Stimulated activated CD8-positive, alpha-beta memory T cell treated with anti-CD3 and anti-CD28 coated beads, Interleukin-4, amount 100 ng/mL, for 48 hours (primary cell): Measurements from ENCODE around the gene PHC3.
"Not testable (repeated sequence)": the region's sequence is repeated elsewhere in the genome, so short reads cannot be mapped to it uniquely, and the experiment has no call there.

ENCODE experiments used
- DNase-seq: peaks from one replicate; pipeline ENCODE4 v3.0.0-alpha.2; 2020

Gene PHC3

GRCh38 chr3:170180908-170181885, at the start of gene PHC3:
Gene PHC3 (minus strand): TSS chr3:170181733. CDS start chr3:170181715, 18 bp downstream.
- DNase-seq = peak; percentile 94

GRCh38 chr3:170228093-170228766, 46.7 kb upstream of the PHC3 start:
- no peak for DNase-seq

DNA sequence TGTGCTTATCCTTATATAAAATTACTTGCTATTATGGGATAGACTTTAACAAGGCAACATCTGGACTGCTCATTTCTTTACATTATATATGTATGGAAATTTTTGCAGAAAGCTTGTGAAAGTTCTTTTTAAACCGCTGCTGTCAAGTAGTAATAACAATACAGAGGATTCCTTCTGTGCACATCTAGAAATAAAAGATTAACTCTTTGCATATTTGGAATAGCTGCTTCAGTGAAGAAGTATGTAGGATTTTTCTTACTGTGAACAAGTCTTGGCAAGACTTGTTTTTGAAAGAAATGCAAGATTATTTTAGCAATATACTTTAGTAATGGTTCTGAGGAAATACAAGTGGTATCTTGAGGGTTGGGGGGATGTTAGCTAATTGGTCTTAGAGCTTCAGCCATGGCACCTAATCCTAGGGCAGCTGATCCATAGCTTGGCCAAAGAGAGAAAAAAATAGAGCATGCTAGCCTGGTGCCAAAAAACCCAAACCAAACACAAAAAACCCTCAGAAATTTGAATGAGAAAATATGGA, 45.0 kb upstream of the PHC3 start:
- no peak for DNase-seq

- no peak for DNase-seq
Observed at GRCh38 chr3:170225166-170225565, 43.6 kb upstream of the PHC3 start.

DNA sequence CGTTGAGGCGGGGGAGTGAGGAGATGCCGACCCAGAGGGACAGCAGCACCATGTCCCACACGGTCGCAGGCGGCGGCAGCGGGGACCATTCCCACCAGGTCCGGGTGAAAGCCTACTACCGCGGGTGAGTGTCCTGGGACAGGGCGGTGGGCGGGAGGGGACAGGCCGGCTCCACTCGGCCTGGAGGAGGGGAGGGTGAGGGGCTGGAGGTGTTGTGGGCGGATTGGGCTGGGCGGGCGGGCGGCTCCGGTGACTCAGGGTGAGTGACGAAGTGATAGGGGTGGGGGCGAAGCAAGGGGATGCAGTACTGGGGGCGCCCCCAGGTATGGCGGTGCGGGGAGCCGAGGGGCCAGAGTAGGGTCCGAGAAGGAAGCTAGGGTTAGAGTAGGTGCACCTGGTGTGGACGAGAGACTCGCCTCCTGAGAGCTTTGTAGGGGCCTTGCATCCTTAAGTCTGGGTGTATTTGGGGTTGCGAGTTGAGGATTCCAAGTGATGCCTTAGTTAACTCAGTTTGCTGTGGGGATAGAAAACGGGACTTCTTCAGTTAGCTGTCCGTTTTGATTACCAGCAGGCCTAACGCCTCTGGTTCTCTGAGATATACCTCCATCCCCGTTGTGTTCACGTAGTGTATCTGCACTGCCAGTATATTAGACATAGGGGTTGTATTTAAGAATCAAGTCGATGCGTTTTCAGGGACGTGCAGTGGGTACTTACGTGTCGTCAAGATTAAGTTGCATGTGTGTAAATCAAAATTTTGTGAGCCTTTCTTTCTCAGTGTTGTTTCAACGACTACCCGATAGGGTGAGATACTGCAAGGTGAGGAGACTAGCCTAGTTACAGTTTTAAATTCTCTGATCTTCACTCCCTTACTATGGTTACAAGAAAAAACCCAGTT, 41.4 kb upstream of the PHC3 start:
- peak; percentile 57 for DNase-seq

GRCh38 chr3:170221924-170222646, 40.6 kb upstream of the PHC3 start, which contains the start of gene PRKCI:
Gene PRKCI (plus strand): TSS chr3:170222424. CDS start chr3:170222670, 246 bp downstream.
- DNase-seq = peak; percentile 91

- DNase-seq = no peak
Observed at GRCh38 chr3:170220871-170221270, 39.3 kb upstream of the PHC3 start.

DNA sequence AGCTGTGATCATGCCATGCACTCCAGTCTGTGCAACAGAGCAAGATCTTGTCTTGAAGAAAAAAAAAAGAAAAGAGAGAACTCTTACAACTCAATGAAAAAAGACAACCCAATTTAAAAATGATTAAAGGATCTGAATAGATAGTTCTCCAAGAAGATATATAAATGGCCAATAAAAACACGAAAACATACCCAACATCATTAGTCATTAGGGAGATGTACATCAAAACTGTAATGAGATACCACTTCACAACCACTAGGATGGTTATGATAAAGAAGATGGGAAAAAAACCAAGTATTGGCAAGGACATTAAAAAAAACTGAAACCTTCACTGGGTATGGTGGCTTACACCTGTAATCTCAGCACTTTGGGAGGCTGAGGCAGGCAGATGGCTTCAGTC, 38.3 kb upstream of the PHC3 start:
- DNase-seq = no peak

GRCh38 chr3:170211668-170212067, 30.1 kb upstream of the PHC3 start:
- DNase-seq = no peak

- no peak for DNase-seq
Observed at GRCh38 chr3:170207717-170208116, 26.2 kb upstream of the PHC3 start.

- DNase-seq = not testable (repeated sequence)
Observed at GRCh38 chr3:170206164-170206762, 24.7 kb upstream of the PHC3 start.

DNA sequence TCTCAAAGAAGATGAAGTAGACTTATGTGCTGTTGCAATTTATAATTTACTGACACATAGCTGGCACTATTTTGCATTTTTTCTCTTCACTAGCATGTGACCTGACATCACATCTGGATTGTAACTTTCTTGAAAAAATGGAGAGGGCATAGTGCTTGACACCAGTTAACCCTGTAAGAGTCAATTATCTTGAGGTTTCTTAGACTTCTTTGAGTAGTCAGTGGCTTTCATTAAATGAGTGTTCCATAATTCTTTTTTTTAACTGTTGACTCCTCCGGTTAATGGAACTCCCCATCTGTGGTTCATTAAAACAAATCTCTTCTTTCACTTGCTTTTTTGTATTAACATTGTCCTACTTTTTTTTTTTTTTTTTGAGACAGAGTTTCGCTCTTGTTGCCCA, 23.8 kb upstream of the PHC3 start:
- DNase-seq = no peak

DNA sequence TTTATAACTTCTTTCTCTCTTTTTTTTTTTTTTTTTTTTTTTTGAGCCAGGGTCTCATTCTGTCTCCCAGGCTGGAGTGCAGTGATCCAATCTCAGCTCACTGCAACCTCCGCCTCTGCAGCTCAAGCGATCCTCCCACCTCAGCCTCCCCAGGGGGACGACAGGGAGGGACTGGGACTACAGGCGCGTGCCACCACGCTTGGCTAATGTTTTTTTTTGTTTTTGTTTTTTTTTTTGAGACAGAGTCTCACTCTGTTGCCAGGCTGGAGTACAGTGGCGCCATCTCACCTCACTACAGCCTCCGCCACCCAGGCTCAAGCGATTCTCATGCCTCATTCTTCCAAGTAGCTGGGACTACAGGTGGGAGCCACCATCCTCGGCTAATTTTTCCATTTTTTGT, 23.0 kb upstream of the PHC3 start:
- no peak for DNase-seq

DNA sequence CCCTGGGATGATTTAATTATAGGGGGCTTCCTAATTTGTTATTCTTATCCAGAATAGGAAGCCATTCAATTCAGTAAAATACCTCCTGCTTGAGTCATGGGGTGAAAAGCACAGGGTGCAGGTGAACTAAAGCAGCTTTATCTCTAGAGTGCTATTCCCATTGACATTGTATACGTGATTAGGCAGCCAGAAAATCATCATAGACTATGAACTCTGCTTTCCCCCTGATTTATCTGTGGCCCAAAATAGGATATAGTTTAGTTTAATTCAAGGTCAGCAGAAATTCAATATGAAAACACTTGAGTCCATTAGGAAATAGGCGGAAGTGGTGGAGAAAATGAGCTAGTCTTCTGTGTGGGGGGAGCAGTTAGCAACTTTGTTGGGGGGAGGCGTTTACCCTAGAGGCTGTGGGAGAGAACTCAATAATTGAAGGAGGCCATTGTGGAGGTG, 22.5 kb upstream of the PHC3 start:
- no peak for DNase-seq

- DNase-seq = no peak
Observed at GRCh38 chr3:170203457-170203856, 21.9 kb upstream of the PHC3 start.

DNA sequence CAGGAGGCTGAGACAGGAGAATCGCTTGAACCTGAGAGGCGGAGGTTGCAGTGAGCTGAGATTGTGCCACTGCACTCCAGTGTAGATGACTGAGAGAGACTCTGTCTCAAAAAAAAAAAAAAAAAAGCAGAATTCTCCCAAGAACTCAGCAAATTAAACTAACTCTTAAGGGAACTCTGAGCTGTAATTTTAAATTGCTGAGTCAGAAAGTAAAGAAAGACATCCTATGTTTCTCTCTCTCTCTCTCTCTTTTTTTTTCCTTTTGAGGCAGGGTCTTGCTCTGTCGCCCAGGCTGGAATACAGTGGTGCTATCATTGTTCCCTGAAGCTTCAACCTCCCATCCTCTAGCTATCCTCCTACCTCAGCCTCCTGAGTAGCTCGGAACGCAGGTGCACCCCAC, 20.0 kb upstream of the PHC3 start:
- DNase-seq = no peak

- DNase-seq = no peak
Observed at GRCh38 chr3:170200987-170201386, 19.5 kb upstream of the PHC3 start.

DNA sequence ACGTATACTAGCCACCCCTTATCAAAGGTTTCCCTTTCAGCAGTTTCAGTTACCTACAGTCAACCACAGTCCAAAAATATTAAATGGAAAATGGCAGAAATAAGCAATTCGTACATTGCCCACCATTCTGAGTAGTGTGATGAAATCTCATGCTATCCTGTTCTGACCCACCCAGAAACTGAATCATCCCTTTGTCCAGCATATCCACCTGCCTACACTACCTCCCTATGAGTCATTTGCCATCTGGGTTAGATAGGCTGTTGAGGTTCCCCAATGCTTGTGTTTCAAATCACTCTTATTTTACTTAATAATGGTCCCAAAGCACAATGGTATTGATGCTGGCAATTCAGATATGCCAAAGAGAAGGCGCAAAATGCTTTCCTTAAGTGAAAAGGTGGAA, 15.3 kb upstream of the PHC3 start:
- no peak for DNase-seq

DNA sequence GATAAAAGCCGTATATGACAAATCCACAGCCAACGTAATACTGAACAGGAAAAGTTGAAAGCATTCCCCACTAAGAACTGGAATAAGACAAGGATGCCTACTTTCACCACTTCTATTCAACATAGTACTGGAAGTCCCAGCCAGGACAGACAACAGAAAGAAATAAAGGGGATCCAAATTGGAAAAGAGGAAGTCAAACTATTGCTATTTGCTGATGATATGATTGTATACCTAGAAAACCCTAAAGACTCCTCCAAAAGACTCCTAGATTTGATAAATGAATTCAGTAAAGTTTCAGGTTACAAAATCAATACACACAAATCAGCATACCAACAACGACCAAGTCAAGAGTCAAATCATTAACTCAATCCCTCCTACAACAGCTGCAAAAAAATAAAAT, 14.2 kb upstream of the PHC3 start:
- DNase-seq = not testable (repeated sequence)

GRCh38 chr3:170189398-170190256, 8.1 kb upstream of the PHC3 start:
- no peak for DNase-seq
